Renal pelvis (tissue), 4 donors: ENCODE data around the gene CENPE. TPM values are rescaled to one million over a fixed set of nuclear protein-coding genes. Genes with fewer than 3 reads are reported as not detected.

ENCODE experiments used
- DNase-seq: peaks from one replicate; pipeline ENCODE4 v3.0.0-alpha.2; 2013
- polyA plus RNA-seq, 3 donors: library from polyadenylated mRNA; unstranded; fragments of 120-200 nt; gene quantifications; one replicate each; pipeline ENCODE4 v1.2.1, GENCODE V29; 2013; ENCODE audit not compliant: insufficient read length in 3 of 3

The CENPE gene
- polyA plus RNA-seq, 3 donors = 11.6 to 15.4 (median 11.6) TPM

DNA sequence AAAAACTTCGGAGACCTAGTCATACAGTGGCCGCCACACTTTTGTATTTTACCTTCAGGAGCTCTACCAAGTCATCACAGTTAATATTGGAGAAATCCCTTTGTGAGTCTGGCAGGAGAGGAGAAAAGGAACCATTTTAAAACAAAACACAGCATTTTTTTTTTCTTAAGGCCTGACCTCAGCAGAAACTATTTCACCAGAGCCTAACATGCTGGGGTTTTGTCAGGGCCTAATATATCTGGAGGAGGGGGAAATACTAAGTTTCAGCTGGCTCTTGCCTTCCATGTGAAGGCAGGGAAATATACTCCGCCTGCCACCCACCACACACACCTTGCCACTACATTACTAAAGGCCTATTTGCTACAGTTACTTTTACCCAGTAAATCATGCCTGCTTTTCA, 72.0 kb downstream of the CENPE start:
- DNase-seq = no peak

DNA sequence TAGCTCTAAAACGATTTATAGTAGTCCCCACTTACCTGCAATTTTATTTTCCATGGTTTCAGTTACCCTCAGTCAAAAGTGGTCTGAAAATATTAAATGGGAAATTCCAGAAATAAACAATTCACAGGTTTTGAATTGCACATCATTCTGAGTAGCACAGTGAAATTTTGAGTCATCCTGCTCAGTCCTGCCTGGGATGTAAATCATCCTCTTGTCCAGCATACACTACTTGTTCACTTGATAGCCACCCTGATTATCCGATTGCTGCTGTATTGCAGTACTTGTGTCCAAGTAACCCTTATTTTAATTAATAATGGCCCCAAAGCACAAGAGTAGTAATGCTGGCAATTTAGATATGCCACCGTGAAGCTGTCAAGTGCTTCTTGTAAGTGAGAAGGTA, 75.0 kb downstream of the CENPE start:
- no peak for DNase-seq

DNA sequence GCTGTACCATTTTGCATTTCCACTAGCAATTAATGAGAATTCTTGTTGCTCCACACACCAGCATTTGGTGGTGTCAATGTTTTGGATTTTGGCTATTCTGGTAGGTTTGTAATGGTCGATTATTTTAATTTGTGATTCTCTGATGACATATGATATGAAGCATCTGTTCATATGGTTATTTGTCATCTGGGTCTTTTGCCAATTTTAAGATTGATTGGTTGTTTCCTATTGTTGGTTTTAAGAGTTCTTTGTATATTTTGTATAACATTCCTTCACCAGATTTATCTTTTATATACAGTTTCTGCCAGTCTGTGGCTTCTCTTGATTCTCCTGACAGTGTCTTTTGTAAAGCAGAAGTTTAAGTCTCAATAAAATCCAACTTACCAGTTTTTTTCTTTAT, 80.0 kb downstream of the CENPE start:
- DNase-seq = no peak

DNA sequence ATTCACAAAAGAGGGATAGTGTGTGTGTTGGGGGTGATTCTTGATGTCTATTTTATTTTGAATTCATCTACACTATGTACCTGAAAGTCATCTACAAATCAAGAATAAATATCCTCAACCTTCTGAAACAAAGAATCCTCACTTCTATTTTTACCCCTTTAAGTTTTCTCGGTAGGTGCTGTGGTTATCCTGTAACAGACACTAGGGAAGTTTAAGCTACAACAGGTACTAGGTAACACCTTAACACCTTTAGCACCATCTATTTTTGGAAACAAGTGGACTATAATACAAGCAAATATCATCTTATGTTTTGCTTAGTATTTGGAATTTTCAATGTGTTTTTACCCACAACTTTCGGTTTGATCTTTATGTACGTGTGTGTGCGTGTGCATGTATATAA, 86.5 kb downstream of the CENPE start:
- DNase-seq = no peak

DNA sequence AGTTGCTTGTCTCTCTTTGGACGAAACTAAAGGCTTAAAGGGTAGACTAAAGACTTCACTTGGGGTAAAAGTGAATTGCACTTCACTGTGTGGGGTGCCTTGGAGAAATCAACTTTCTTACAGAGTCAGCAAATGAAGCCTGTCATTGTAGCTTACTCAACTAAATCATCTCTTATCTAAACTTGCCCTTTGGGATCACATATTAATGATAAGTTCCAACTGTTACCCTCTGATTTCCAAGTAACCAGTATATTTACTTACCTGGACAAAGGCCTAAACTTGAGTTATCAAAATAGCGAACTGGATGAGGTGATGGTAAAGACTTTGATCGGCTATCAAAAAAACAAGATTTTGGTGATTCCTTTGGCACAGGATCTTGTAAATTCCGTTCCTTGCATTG, 89.6 kb downstream of the CENPE start:
- DNase-seq = no peak

DNA sequence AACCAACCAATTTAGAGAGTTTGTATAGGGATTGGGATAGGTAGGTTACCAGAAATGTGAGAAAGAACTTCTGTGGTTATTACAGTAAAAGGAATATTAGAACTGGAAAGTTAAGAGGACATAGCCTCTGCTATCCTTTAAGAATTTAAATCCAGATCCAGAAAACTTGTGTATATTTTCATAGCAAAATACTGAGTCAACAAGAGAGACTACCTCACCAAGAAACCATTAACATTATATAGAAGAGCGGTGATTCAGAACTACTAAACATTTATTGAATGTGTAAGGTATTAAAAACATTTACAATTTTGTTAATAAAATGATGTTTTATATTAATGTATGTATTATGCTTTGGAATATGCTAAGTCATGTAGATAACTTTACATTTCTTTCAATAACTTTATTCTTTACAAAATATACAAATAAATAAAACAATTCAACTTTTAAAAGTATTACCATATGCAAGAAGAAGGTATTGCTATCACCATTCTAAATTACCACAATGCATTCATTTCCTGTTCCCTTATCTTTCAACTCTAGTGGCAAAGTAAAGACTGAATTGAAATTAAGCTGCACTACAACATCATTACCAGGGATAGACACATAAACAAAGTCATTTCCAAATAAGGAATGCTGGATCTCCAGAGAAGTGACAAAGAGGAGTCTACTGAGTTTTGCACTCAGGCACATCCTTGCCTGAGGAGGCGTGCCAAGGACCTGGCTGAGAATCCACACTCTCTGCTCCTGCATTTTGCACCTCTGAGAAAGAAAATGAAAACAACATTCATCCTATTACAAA, 92.4 kb downstream of the CENPE start:
- DNase-seq = no peak

DNA sequence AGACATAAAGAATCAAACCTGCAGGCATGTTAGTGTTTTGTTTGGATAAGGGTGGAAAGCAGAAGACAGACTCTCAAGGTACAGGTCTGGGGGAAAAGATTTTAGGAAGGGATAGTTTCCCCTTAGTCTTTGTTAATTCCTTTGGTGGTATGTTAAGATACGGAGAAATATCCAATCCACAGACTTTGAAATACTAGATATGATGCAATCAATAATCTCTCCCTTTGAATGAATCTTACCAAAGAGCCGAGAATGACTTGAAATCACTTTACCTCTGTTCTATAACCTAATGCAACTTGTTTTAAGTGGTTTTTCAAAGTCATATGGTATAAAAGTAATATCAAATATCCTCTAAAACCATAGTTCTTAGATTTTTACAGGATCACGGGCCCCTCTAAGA, 93.3 kb downstream of the CENPE start:
- DNase-seq = no peak

DNA sequence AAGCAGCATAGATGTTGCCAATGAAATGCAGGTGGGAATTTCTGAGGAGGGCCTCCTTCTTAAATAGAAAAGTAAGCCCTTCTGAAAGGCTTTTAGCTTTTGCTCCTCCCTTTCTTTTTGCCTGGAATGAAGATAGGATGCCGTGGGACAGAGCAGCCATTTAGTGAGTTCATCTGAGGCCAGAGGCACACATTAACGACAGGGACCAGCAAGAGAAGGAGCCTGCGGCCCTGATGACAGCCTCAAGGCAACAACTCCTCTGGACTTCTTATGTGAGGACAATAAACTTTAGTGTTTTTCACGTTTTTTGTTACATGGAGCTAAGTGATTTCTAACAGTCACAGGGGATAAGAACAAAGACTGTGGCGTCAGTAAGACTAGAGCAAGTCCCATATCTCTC, 97.5 kb downstream of the CENPE start:
- DNase-seq = no peak

DNA sequence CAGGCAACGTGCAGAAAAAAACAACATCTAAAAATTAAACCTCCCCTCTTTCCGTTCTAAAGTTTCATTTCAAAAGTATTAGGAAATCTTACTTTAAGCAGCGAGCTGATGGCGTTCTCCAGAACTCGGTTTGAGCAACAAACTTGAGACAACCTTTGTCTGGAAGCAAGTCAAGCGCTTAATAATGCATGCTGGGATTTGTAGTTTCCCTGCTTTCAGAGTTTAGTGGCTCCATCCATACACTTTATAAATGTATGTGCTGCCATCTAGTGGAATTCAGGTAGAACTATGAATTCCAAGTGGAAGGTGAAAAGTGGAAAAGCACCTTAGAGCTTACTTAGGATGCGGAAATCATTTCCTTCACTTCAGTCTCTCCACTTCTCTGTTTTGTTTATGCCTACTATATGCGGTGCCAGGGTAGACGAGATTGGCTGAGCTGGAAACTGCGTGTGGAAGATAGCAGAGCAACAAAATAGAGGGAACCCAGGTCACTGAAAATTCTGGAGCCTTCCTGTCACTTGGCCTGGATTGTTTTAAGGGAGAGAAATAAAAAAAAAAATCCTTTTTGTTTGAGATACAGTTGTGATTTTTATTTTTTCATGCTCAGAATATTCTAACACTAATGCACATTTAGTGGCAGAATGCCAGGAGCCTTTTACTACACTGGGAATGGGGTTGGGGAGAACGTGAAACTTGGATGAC, 98.3 kb downstream of the CENPE start, which contains the start of gene BDH2:
BDH2 (minus strand) TSS at position 144 of the 702 bp plus-strand sequence. CDS start 3,580 bp downstream, outside the sequence.
- DNase-seq = peak; percentile 93

DNA sequence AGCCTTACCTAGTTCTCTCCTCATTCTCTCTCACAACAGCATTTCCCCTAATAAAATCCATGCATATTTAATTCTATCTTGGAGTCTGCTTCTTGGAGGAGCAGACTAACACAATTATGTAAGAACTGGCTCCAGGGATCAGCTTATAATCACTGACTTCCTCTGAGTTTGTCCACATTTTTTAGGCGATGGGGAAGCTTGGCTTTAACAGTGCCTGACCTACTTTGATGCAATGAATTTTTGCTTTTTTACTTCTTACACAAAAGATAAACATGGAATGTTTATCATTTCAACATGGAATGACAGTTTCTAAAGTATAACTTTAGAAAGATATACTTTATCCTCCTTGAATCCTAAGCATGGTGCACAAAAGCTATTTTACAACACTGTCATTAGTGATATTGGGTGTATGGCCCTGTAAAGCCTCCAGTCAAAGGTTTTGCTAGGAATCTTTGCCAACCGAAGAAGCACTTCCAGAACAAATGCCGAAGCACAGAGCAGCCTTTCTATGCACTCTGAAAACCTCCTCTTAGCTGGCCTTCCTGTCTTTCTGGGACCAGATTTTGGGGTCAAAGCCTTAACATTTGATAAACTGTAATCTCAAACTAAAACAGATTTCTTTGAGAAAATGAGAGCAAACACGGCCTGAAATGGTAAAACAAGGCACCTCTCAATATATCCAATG, 99.2 kb downstream of the CENPE start:
- peak; percentile 16 for DNase-seq

DNA sequence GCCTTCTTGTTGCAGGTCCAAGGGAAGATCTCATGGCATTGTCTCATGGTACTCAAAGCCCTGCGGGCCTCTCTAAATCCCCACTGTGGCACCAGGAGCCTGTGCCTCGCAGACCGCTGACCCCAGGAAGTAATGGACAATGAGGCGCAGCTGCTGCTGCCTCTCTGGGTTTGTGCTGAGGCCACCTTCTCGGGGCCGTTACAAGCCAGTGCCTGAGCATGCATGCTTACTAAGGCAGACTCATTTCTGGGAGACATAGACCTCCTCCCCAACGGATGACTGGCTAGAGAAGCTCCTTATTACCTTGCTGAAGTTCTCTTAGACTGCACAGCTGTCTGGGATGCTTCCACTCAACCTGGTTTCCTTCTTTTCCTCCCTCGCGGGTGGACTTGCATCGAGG, 99.8 kb downstream of the CENPE start:
- peak; percentile 4 for DNase-seq

DNA sequence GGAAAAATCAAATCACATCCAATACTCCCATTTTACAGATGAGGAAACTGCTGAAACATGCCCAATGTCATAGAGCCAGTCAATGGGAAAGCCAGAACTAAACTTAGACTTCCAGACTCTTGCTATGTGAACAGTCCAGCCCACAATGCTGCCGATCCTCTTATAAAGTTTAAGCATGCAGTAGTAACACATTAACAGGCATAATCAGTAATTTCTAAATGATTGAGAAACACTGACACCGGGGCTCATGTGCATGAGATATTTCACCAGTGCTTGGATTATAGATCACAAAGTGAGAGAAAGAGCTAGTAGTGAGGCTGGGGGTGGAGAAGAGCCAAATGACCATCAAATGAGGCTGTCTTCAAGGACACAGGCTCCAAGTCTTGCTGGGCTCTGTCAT, 101.0 kb downstream of the CENPE start:
- DNase-seq = no peak

DNA sequence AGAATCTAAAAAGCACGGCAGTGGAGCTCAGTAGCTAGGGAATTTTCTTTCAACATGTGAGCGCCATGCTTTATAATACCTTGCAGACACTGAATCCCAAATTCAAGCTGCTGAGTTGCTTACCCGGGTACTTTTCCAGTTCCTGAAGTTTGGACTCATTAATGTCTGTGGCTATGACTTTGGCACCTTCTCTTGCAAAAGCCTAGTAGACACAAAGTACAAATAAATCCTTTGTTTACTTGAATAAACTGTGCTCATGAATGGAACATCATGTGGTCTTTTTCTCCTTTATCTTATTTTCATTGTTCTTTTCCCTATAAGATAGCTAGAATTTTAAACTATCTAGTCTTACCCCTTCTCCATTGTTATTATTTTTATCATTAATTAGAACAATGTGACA, 103.1 kb downstream of the CENPE start:
- no peak for DNase-seq

DNA sequence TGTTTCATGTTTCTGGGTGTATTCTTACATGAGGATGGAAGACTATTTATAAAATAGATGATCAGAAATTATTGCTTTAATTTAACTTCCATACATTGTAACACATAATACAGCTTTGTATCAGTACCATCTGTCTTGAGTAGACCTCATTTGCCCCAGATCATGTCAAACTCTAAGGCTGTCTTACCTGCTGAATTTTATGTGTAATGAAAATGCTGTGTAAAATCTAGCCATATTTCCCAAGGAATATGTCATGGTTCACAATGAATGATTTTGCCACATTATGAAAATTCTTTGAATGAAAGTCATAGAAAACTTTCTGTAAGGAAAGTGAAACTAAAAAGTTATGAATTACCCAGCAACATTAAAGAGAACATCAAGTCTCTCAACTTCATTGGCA, 105.9 kb downstream of the CENPE start:
- no peak for DNase-seq

DNA sequence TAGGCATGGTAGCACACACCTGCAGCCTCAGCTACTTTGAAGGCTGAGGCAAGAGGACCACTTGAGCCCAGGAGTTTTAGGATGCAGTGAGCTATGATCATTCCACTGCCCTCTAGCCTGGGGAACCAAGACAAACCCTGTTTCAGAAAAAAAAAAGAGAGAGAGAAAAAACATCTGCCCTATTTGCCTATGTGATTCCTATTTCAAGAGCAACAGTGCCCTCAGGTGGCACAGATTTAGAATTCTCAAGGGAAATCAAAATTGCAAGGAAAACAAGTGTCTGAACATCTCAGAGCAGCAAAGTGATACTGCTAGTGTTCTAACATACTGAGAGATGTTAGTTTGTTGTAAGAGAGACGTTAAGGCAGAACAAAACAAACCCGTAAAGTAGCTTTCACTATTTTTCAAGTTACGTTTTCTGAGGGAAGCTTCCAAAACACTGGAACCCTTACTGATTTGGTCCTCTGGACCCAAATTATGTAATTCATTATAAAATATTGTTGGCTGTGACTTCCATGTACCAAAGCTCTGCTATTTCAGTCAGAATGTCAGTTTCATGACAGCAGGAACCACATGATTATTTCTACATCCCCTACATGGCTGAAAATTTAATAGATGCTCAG, 106.4 kb downstream of the CENPE start:
- DNase-seq = peak; percentile 61

DNA sequence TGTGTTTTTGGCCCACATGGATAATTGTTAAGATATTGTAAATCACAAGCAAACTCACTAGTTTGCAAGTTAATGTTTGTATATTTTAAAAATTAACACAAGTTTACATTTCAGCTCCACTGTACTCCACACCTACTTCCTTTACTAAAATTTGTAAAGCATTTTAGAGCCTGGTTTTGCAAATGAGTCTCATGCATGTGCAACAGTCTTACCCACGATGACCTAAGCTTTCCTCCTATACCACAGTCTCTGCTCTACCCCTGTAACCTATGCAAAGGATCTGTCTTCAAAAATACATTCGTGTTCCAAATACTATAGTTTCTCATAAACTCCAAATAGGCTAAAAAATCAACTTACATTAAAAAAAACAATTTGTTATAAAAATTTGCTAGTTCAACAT, 108.7 kb downstream of the CENPE start:
- no peak for DNase-seq

DNA sequence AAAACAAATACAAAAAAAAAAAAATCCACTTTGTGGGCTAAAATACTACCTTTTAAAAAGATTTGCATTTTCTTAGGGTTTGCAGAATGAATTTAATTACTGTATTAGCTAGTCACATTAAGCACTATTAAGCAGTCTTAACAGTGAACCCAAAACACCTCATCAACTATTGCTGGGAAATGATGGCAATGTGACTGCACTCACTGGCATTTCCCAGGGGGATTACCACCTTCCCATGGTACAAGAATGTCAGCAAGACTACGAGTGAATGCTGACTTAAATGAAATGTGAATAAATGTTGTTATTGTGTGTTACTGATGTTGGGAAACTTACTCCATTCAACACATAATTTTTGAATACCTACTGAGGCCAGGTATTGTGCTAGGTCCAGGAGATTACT, 111.6 kb downstream of the CENPE start:
- DNase-seq = no peak

DNA sequence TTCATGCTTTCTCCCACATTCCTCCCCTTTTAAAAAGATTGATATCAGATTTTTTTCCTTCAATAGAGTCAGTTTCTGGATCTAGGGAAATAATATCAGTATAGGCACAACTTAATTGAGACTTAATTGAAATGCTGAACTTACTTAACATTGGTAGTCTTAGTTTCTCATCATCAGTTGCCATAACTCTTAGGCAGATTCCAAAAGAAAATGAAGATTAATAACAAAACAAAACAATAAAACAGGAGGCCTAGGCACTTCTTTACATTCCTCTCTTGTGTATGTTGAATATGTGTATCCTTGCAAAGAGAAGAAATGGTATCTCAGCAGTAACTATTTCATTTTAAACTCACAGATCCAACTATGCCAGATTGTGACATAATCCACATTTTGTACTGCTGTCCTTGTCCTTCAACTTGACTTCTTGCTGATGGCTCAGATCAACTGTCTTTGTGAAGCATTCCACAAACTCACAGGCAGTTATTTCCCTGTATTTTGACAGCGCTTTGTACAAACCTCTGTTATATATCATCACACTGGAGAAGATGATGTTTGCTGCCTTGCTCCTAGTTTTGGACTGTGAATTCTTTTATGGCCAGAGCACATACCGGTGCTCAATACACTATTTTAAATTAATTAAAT, 112.5 kb downstream of the CENPE start:
- no peak for DNase-seq

DNA sequence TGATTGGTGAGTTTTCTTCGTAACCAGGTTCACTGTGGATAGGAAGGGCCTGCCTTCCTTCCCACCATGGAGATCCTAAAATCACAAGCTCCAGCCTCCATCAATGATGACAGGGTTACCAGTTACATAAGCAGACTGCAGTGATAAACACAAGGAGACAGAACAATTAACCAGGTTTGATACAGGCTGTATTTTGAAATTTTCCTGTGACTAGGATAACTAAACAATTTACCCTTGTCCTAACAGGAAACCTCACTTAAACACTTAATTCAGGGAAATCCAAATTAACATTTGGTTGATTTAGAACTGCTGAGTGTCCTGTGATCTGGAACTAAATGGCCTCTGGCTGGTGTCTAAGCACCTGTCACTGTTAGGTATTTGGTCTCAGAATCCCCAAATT, 118.5 kb downstream of the CENPE start:
- no peak for DNase-seq

DNA sequence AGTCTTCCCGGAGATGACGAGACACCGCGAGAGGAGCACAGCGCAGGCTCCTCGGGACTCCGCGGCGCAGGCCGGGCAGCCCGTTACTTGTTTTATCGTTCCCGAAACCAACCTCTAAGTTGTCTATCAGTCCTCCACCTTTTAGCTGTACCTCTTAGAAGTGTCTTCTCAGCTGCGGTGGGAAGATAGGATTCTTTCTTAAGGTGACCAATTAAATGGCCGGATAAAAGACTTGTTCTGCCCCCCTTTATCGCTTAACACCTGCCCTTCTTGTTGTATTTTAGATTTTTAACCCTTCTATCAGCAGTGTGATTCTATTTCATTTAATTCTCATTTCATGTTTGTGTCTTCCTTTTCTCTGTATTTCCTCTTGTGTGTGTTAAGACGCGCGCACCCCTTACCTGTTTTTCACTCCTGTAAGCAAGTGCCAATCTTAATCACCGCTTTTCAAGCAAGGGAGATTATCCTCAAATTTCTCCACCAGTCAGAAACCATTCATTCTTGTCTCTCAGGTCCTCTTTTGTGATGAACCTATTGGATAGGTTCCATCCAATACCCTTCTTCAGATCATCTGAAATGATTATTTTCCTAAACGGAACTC, 121.3 kb downstream of the CENPE start, which contains the start of gene SLC9B2:
SLC9B2 (minus strand) TSS at position 15 of the 601 bp plus-strand sequence. CDS start 9,211 bp downstream, outside the sequence.
- DNase-seq = no peak
